Hematopoietic multipotent progenitor cell treated with erythropoietin and hydrocortisone succinate and interleukin-3 and kit ligand, for 17 days (in vitro differentiated cells): ENCODE measurements around the gene TPRG1L.

Source experiments
- DNase-seq: peaks from one replicate; pipeline ENCODE4 v3.0.0-alpha.2; 2015; ENCODE audit warnings: low spot score

TPRG1L gene

GRCh38 chr1:3663999-3664699 lies 39.3 kb downstream of the TPRG1L start:
- no peak for DNase-seq

GRCh38 chr1:3664700-3665375 lies 40.0 kb downstream of the TPRG1L start:
- DNase-seq, result no peak

GRCh38 chr1:3668148-3668547 lies 43.3 kb downstream of the TPRG1L start:
- DNase-seq, result no peak

GRCh38 chr1:3668585-3669300 lies 43.9 kb downstream of the TPRG1L start:
- DNase-seq, result no peak

- no peak for DNase-seq
Measured at GRCh38 chr1:3669421-3669821, 44.6 kb downstream of the TPRG1L start.

- no peak for DNase-seq
Measured at GRCh38 chr1:3669971-3670431, 45.2 kb downstream of the TPRG1L start.

- DNase-seq, result no peak
Measured at GRCh38 chr1:3670823-3671265, 46.0 kb downstream of the TPRG1L start.

- no peak for DNase-seq
Measured at GRCh38 chr1:3671371-3672180, 46.8 kb downstream of the TPRG1L start.

- DNase-seq, result no peak
Measured at GRCh38 chr1:3672231-3672970, 47.6 kb downstream of the TPRG1L start.

- DNase-seq, result no peak
Measured at GRCh38 chr1:3672971-3673361, 48.2 kb downstream of the TPRG1L start.

GRCh38 chr1:3673381-3674099 lies 48.7 kb downstream of the TPRG1L start:
- no peak for DNase-seq

- no peak for DNase-seq
Measured at GRCh38 chr1:3674100-3675094, 49.6 kb downstream of the TPRG1L start.

GRCh38 chr1:3675436-3675835 lies 50.6 kb downstream of the TPRG1L start:
- DNase-seq, result no peak

GRCh38 chr1:3676581-3677470 lies 52.0 kb downstream of the TPRG1L start:
- DNase-seq, result no peak

- DNase-seq, result no peak
Measured at GRCh38 chr1:3677484-3677883, 52.7 kb downstream of the TPRG1L start.

GRCh38 chr1:3678361-3679097 lies 53.7 kb downstream of the TPRG1L start:
- DNase-seq, result no peak

GRCh38 chr1:3679098-3679555 lies 54.3 kb downstream of the TPRG1L start:
- no peak for DNase-seq
